Measurements from ENCODE around the gene SLC24A1. TPM values are rescaled to one million over a fixed set of nuclear protein-coding genes. Genes with fewer than 3 reads are reported as not detected.

SLC24A1 gene
- total RNA-seq, 4 donors from 2014 or later, result 5.8 to 11.5 (median 7.6) TPM

GRCh38 chr15:65618560-65619109 lies 3.1 kb upstream of the SLC24A1 start:
- ATAC-seq (ENCODE audit: low FRiP score) (no peak), DNase-seq (ENCODE audit: low spot score) (no peak)
- TF ChIP-seq CTCF (IDR thresholded peaks at IDR 0.05), result no peak

DNA sequence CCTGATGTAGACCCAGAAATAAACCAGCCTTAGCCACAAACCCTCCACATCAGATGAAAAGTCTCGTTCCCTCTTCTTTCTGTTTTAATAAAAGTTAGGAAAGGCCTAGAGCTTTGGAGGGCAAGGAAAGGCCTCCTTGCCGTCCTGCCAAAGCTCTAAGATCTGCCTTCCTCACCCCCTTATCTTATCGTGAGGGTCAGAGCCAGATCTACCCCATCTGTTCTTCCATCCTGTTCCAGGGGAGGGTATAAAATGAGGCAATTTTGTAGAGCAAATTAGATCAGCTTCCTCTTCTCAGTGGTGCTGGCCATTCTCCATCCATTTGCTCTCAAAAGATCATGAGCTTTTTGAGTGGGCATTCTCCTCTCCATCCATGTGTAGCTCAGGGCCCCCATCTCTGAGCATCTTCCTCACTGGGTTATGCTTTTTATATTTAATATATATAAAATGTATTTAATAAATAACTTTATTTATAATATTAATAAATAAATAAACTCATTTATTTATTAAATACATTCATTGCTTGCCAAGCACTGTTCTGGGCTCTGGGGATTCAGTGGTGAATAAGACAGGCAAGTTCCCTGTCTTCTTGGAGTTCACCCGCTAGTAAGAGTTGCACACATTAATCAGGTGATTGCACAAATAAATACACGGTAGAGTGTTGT lies 2.0 kb upstream of the SLC24A1 start:
- DNase-seq (ENCODE audit: low spot score), result no peak
- no peak for ATAC-seq (ENCODE audit: low FRiP score)
- no peak for TF ChIP-seq CTCF (IDR thresholded peaks at IDR 0.05)

GRCh38 chr15:65620833-65621232 lies 905 bp upstream of the SLC24A1 start:
- DNase-seq (ENCODE audit: low spot score), result no peak
- no peak for ATAC-seq (ENCODE audit: low FRiP score)
- no peak for TF ChIP-seq CTCF (IDR thresholded peaks at IDR 0.05)

DNA sequence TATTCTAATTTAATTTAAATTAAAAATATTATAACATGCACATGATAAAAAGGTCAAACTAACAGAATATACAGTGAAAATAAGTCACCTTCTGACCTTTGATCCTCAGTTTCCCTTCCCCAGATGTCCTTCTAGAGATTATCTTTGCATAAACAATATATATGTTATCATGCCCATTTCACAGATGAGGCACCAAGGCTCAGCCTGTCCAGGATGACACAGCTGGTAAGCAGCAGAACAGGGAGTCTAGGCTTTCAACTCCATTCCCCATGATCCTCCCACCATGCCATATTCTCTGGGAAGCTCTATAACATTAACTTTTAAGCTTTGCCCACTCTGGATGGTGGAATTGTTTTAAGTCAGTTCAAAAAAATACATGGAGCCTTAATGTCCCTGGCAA lies 1.4 kb downstream of the SLC24A1 start:
- no peak for TF ChIP-seq CTCF (IDR thresholded peaks at IDR 0.05)
- no peak for DNase-seq (ENCODE audit: low spot score)
- ATAC-seq (ENCODE audit: low FRiP score), result no peak

GRCh38 chr15:65626856-65627255 lies 5.1 kb downstream of the SLC24A1 start:
- ATAC-seq (ENCODE audit: low FRiP score), result no peak
- no peak for DNase-seq (ENCODE audit: low spot score)
- no peak for TF ChIP-seq CTCF (IDR thresholded peaks at IDR 0.05)

GRCh38 chr15:65629548-65629947 lies 7.8 kb downstream of the SLC24A1 start:
- ATAC-seq (ENCODE audit: low FRiP score), result no peak
- DNase-seq (ENCODE audit: low spot score), result no peak
- TF ChIP-seq CTCF (IDR thresholded peaks at IDR 0.05), result no peak

GRCh38 chr15:65630760-65631159 lies 9.0 kb downstream of the SLC24A1 start:
- no peak for TF ChIP-seq CTCF (IDR thresholded peaks at IDR 0.05)
- no peak for ATAC-seq (ENCODE audit: low FRiP score)

More at GRCh38 chr15:65630760-65631159, 9.0 kb downstream of the SLC24A1 start:
- DNase-seq (ENCODE audit: low spot score), result no peak

All from omental fat pad (tissue), 4 donors.